Globus pallidus (tissue), 1 donor: ENCODE measurements around the gene DGKD.

Source experiments
- DNase-seq: peaks from one replicate; pipeline ENCODE4 v3.0.0-alpha.2; 2015; ENCODE audit warnings: low spot score

Gene DGKD

DNA sequence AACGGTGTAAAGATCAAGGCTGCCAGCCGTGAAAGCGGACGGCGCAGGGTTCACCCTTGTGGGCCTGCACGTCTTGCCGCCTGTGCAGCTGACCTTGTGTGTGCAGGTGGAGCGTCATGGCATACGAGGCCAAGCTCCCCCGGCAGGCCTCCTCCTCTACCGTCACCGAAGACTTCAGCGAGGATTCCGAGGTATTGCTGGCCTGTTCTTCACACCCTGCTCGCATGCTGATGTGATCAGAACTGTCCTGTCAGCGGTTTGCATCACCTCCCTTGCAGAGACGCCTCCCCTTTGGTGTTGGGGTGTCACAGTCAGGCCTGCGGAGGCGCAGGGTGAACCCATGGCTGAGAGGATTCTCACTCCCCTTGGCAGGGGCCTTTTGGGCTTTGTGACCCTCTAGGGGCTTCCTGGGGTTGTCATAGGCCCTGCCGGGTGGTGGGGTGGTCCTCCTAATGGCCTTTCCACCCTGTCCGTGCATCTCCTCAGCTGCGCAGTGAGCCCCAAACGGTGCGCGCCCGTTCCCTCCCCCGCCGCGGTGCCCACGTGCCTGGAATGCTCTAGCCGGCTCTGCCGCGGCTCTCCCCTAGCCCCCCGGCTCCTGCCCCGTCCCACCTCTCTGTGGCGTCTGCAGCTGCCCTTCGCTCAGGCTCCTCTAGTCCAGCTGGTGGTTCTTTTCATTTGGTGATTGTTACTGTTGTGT lies 92.5 kb downstream of the DGKD start:
- DNase-seq, result no peak

DNA sequence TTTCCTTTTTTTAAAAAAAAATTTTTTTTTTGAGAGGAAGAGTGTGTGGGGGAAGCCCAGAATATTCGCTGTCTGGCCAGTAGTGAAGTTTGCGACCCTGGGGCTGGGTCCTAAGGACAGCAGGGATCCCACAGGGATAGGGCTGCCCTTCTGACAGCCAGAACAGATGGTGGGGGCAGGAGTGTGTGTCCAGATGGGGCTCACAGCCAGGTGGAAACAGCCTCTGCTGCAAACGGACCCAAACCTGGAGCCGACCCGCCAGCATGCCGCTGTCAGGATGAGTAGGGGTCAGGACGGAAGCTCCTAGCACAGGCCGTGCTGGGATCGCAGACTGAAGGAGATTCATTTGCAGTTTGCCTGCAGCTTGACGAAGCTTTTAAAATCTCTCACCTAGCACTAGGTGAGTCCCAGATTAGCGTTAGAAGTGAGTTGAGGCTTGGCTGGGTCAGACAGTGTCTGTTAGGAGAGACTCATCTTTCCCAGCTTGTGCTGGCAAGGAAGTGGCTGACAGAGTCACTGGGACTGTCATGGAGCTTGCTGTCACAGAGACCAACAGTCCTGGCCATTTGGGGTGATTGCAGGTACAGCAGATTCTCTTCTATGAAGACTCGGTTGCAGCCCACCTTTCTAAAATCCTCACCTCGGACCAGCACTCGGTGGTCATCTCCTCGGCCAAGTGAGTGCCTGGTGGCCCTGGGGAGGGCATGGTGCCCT lies 93.4 kb downstream of the DGKD start:
- no peak for DNase-seq

DNA sequence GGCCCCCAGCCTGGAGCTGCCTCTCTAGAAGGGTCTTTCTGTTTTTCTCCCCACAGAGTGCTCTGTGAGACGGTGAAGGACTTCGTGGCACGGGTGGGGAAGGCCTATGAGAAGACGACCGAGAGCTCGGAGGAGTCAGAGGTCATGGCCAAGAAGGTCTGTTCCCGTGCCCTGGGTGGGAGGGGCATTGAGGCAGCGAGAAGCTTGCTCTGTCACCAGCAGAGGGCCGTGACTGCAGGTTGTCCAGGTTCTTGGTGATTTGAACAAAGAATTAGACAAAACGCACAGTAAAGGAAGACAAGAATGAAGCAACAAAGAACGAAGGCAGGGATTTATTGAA lies 93.9 kb downstream of the DGKD start:
- no peak for DNase-seq

DNA sequence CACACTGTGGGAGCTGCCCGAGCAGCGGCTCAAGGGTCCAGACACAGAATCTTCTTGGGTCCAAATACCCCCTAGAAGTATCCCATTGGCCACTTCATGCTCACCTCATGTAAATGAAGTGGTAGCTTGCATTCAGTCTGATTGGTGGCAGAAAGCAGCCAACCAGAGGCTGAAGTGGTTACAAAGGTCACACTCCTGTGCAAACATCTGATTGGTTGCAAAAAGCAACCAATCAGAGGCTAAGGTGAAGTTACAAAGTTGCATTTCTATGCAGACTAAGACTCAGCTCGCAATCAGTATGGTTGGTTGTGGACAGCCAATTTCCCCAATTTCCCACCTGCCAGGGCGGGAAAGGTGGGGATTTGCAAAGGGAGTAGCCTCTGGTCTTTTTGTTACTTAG lies 94.3 kb downstream of the DGKD start:
- DNase-seq, result no peak

DNA sequence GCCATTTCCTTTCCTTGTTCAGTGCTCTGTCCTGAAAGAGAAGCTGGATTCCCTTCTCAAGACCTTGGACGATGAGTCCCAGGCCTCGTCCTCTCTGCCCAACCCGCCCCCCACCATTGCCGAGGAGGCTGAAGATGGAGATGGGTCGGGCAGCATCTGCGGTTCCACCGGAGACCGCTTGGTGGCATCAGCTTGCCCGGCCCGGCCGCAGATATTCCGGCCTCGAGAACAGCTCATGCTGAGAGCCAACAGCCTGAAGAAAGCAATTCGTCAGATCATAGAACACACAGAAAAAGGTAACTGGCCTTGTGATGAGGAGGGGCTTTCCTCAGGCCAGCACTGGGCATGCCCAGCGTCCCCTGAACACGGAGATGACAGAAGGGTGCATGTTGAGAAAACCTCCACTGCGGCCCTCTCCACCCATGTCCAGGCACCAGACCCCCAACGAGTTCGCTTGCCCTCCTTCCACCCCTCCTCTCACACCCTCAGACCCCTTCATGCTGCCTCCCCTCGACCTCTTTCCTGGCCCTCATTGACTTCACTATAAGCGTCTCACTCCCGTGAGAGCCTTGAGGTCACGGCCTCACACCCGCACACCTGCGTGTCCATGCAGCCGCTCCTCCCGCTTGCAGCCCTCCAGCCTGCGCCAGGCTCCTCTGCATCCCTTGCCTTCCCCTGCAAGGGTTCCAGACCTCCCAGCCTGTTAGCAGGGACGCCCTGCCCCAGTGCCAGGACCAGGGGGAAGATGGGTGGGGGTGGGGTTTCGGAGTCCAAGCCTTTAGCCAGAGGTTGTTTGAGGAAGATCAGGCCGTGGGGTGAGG lies 95.0 kb downstream of the DGKD start:
- peak; percentile 36 for DNase-seq

DNA sequence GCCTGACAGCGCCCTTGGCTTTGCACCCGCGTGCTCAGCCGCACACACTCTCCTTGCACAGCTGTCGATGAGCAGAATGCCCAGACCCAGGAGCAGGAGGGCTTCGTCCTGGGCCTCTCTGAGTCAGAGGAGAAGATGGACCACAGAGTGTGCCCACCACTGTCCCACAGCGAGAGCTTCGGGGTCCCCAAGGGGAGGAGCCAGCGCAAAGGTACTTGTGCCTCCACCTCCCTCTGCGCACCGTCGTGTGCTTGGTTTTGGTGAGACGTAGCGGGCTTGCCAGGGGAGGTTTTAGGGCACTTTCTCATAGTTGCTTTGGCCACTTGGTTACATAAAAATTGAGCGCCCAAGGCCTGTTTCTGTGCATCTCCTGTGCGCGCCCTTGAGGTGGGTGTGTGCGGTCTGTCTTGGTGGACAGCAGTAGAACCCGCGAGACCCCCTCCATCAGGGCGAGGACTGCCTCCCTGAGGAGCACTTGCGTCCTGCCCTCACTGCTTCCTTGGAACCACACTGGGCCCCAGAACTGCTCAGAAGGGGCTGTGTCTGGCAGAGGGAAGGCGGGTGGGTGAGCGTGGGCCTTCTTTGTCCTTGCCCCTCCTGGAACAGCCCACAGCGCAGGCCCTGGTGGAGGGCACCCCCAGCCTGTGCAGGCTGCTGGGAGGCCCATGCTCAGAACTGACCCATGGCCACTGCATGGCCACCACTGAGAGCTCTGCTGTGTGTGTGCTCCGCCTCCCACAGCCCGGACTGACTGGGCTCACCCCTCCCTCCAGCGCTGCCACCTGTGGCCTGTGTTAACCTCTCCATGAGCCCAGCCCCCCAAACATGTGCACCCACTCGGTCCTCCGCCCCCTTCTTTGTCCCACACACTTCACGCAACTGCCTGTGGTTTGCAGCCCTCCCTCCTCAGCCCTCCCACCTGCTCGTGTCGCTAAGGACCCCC lies 95.9 kb downstream of the DGKD start:
- no peak for DNase-seq

DNA sequence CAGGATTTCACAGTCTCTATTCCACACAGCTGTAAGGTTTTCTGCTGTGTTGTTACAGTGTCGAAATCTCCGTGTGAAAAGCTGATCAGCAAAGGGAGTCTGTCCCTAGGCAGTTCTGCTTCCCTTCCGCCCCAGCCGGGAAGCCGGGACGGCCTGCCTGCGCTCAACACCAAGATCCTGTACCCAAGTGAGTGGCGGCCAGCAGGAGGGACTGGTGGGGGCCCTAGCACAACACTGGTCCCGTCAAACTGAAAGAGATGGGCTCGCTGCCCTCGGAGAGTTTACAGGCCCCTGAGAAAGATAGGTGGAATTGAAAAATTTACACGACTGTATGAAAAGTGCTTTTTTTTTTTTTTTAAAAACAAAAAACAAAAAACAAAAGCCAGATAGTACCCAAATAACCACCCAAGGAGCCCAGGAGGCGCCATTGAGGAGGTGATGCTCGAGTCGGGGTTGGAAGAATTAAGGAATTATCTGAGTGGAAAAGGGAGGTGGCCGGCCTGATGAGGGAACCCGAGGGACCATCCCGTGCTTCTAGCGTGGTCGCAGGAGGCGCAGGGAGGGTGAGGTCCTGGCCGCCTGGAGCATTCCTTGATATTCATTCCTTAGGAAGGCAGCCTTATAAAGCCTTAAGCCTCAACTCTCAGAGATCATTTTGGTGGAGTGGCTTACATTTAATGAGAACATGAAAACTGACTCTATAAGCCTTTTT lies 96.7 kb downstream of the DGKD start:
- DNase-seq, result no peak

DNA sequence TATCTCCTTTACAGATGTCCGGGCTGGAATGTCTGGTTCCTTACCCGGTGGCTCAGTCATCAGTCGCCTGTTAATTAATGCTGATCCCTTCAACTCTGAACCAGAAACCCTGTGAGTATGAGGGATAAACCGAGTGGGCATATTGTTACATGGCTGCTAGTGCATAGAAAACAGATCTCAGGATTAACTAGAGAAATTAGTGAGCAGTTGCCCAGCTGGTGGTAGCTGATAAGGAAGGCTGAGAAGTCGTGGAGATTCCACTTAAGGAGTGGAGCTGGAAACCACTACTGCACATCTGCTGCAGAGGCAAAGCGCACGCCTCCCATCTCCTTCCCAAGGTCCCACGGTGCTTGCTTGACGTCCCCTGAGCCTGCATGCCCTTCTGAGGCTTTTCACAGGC lies 97.7 kb downstream of the DGKD start:
- no peak for DNase-seq

DNA sequence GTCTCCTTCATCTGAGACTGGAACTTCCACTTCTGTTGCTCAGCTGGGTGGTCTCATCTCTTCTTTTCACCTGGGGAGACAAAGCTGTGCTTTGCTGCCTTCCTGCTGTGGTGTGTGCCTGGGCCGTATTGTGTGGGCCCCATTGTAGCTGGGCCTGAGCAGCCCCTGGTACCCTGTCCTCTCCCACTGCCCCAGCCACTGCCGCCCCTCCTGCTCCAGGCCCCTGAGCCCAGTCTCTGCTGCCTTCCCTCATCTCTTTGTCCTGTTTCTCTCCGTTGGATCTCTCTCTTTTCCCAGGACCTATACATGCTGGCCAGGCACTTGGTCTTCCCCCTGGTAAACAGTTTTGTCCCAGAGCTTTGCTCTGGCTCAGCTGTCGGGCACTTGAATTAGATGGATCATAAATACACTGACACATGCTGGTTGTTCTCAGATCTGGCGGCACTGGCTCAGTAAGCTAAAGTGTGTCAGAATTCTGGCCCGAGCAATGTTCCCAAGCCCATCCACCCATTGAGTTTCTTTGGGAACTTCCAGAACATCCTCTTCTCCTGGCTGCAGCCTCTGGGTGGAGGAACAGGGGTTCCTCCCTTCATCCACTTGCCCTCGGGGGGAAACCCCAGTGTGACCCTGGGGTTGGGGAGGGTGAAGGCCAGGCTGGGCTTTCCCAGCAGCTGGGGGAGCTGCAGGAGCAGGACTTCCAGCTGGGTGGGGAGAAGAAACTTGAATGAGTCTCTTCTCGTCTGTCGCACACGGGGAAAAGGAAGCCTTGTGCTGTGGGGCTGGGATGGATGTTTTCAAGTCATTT lies 99.0 kb downstream of the DGKD start:
- no peak for DNase-seq

DNA sequence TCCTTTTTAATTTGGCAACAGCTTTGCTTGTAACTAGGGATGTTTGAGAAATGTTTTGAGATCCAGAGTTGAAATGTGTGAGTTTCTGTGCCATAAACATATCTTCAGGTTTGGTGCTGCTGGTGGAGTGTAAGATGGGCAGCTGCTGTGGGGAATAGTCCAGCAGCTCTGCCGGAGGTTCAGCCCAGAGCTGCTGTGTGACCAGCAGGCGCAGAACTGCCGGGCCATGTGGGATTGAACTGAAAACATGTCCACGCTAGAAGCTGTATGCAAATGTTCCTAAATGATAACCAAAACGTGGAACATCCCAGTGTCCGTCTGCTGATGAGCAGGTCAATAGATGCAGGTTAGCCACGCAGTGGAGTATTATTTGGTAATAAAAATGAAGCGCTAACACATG lies 99.6 kb downstream of the DGKD start:
- DNase-seq, result no peak

DNA sequence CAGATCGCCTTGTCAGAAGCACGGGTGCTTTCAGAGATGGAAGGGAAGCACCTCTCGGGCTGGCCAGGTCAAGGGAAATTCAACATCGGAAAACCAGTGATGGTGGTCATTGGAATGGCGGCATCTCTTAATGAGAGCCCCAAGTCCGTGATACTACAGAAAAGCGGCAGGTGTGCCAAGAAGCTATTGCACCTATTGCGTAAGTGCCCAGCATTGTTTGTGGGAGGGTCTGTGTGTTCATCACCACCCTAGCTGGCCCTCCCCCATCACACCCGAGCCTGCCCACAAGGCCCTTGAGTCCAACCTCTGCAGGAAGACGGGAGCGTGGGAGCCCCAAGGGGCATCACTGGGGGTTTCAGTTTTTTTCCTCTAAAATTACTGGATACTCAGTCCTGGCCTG lies 100.7 kb downstream of the DGKD start:
- DNase-seq, result no peak

DNA sequence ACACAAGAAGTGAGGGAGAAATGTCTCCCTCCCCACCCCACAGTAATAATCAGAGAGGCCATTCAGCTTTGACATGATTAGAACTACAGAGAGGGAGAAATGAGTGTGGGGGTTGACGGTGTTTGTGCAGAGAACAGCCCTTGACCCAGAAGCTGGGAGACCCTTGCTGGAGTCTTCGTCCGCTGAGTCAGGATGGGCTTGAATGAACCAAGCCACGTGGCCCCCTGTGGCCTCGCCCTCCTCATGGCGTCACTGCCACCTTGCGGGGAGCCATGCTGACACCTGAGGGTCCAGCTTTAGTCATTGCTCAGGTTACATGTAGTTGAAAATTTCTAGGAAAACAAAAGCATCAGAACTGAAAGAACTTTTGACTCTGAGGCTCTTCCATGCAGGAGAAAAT lies 101.2 kb downstream of the DGKD start:
- DNase-seq, result no peak

DNA sequence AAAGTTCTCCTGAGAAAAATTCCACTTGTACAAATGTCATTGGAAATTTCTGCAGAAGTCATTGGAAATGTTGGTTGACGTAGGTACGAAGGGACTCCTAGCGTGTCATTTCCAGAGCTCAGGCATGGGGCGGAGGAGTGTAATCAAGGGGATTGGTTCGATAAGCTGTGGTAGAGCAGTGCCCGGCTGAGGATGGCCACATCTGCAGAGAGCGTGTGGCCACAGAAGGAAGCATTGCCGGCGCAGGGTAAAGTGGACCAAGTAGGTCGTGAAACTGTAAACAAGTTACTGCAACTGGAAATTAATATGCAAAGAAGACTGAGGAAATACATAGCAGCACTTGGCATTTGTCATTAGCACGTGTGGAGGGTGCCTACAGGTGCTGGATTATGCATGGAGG lies 101.8 kb downstream of the DGKD start:
- no peak for DNase-seq

DNA sequence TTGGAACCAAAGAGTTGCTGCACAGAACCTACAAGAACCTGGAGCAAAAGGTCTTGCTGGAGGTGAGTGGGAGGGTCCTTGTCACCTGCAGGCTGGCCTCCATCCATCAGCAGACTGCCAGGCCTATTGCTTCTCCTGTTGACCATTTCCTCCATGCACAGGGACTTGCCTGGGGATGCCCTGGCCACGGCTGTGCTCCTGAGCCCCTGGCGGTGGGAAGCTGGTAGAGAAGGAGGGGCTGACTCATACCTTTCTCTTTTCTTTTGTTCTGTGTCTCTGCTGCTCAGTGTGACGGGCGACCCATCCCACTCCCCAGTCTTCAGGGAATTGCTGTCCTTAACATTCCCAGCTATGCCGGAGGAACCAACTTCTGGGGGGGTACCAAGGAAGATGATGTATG lies 102.6 kb downstream of the DGKD start:
- DNase-seq, result no peak

DNA sequence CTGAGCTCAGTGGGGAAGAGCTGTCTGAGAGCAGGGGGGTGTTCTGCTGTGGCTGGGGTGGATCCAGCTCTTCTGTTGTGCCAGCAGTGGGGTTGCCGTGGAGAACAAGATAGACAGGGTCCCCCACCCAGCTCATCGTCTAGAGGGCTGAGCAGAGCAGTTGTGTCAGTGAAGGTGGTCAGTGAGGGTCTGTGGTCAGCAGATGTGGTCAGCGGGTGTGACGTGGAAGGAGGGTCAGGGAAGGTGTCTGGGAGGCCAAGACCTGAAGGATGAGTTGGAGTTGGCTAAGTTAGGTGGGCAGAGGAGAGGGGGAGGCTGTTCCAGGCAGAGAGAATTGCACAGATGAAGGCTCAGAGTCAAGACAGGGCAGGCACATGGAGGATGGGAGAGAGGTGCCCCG lies 103.1 kb downstream of the DGKD start:
- no peak for DNase-seq

DNA sequence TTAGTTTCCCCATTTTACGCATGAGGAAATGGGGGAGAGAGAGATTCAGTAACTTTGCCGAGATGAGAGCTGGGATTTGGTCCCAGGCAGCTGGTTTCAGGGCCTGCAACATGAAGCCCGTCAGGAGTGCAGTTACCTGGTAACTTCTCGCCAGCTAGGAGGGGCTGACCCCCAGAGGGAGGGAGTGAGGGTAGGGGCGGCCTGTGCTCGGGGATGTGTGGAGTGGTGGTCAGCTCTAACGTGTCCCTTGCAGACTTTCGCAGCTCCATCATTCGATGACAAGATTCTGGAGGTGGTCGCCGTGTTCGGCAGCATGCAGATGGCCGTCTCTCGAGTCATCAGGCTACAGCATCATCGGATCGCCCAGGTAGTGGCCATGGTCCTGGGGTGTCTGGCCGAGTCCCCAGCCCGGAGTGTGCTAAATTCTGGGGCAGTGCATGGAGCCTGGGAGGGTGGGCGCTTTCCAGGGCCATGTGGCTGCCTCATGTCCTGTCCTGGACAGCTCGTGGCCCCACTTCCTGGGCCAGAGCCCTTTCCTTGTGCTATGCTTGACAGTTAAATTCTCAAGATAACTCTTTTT lies 103.8 kb downstream of the DGKD start:
- DNase-seq, result no peak

DNA sequence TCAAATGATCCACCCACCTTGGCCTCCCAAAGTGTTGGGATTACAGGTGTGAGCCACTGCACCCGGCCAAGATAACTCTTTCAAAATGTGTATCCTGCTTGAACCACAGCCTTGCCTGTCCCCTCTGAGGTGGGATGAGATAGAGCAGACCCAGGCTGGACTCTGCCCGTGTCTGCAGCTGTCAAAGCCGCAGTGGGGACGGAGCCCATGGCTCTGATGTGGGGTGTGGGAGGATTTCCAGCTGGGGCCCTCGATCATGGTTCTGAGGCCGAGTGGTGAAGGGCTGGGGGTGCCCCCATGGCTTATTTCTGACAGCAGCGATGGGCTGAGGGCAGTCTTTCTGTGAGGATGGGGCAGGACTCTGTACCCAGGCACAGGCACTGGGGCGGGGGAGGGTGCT lies 104.5 kb downstream of the DGKD start:
- no peak for DNase-seq

DNA sequence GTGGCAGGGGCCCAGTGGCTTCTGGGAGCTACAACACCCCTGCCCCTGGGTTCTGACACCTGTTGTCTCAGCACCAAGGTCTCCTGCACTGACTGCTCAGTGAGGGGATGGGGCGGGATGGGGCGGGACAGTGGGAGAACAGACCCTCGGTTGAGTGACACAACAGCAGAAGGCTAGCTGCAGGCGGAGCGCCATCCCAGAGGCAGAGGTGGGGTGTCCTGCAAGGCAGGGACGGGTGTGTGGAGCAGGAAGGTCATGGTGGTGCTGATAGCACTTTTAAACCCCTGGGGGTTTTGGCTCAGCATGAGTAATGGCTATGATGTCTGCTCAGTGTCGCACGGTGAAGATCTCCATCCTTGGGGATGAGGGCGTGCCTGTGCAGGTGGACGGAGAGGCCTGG lies 105.1 kb downstream of the DGKD start:
- DNase-seq, result no peak

DNA sequence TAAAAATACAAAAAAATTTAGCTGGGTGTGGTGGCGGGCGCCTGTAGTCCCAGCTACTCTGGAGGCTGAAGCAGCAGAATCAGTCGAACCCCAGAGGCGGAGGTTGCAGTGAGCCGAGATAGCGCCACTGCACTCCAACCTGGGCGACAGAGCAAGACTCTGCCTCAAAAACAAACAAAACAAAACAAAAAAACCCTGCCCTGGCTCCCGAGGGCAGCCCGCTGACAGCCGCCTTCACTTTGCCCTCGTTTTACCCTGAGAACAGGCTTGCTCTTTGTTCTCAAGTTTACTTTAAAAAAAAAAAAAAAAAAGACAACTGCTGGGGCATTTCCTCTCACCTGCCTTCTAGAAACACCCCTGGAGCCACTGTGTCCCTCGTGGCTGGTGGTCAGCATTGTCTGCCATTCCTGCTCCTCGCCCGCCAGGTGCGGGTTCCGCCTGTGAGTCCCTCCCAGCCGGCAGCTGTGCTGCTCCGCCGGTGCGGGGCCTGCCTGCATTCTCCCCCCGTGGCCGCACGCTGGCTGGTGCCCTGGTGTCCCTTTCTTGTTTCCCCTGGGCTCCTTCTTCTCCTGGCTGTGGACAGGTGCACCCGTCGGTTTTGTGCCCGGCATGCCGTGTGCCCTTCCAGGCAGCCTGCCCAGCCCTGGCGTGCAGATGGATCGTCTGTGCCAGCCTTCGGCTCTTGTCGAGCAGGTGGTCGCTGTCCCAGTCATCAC lies 106.6 kb downstream of the DGKD start:
- DNase-seq, result peak; percentile 37

DNA sequence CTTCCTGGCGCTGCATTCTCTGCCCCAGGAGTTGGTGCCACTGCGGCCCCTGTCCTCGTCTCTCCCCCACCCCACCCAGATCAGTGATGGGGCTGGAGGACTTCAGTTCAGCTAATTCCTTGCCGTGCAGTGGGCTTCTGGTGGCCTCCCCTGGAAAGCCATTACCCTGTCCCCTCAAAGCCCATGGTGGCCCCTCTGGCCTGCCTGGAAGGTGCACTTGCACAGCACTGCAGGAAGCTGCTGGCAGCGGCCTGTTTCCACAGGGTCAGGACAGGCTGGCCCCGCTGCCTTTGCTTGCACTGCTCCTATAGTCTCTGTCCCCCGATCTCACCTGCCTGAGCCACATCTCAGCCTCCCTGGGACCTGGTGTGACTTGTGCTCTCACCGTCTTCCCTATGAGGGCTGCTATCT lies 107.2 kb downstream of the DGKD start:
- DNase-seq, result no peak
